Naive B cell (primary cell): ENCODE measurements around the gene TMA7. TPM values are rescaled to one million over a fixed set of nuclear protein-coding genes. Genes with fewer than 3 reads are reported as not detected.
A peak's percentile ranks its signal among the peaks of the same experiment; 100 is the strongest.
"Not testable (repeated sequence)": the region's sequence is repeated elsewhere in the genome, so short reads cannot be mapped to it uniquely, and the experiment has no call there.

Experiments
- ATAC-seq, 2 donors: fragments of 150-1000 bp; cut with Tn5 transposase; 2 replicates each; pipeline ENCODE4 v1.10.0; 2021; ENCODE audit warnings: low read depth in 2 of 2, mild to moderate bottlenecking in 2 of 2, moderate library complexity in 2 of 2
- DNase-seq: peaks from one replicate; pipeline ENCODE4 v3.0.0; 2022
- H3K27ac Mint-ChIP-seq, 6 donors: one replicate each; pipeline ENCODE4 v1.8.0; 2020 to 2022; ENCODE audit warnings: mild to moderate bottlenecking in 6 of 6, mixed read lengths in 6 of 6, moderate library complexity in 5 of 6, inconsistent platforms in 2 of 6
- H3K27me3 Mint-ChIP-seq, 3 donors: one replicate each; pipeline ENCODE4 v1.8.0; 2021 to 2022; ENCODE audit warnings: mixed read lengths in 3 of 3, mild to moderate bottlenecking in 1 of 3
- H3K36me3 Mint-ChIP-seq, 2 donors: one replicate each; pipeline ENCODE4 v1.8.0; 2020 to 2022; ENCODE audit warnings: mixed read lengths in 2 of 2, inconsistent platforms in 1 of 2, mild to moderate bottlenecking in 1 of 2
- H3K4me1 Mint-ChIP-seq, 3 donors: one replicate each; pipeline ENCODE4 v1.8.0; 2020 to 2022; ENCODE audit warnings: mixed read lengths in 3 of 3, inconsistent platforms in 1 of 3, mild to moderate bottlenecking in 1 of 3, moderate library complexity in 1 of 3
- H3K4me3 Mint-ChIP-seq, 8 donors: one replicate each; pipeline ENCODE4 v1.8.0; 2020 to 2022; ENCODE audit warnings: mild to moderate bottlenecking in 8 of 8, mixed read lengths in 8 of 8, moderate library complexity in 8 of 8, inconsistent platforms in 2 of 8
- H3K9me3 Mint-ChIP-seq, 7 donors: one replicate each; pipeline ENCODE4 v1.8.0; 2020 to 2022; ENCODE audit warnings: mixed read lengths in 7 of 7, mild to moderate bottlenecking in 5 of 7, inconsistent platforms in 2 of 7, moderate library complexity in 1 of 7
- polyA plus RNA-seq, 6 donors: library from polyadenylated mRNA; unstranded; fragments of 300-500 nt; fragmentation: Illumina TruSeq; gene quantifications; one replicate each; pipeline ENCODE4 v1.2.3, GENCODE V29; 2021; ENCODE audit warnings: low read depth in 6 of 6

Gene TMA7
- 100 to 1,000 TPM; 433 to 593 (median 531) TPM for polyA plus RNA-seq

DNA sequence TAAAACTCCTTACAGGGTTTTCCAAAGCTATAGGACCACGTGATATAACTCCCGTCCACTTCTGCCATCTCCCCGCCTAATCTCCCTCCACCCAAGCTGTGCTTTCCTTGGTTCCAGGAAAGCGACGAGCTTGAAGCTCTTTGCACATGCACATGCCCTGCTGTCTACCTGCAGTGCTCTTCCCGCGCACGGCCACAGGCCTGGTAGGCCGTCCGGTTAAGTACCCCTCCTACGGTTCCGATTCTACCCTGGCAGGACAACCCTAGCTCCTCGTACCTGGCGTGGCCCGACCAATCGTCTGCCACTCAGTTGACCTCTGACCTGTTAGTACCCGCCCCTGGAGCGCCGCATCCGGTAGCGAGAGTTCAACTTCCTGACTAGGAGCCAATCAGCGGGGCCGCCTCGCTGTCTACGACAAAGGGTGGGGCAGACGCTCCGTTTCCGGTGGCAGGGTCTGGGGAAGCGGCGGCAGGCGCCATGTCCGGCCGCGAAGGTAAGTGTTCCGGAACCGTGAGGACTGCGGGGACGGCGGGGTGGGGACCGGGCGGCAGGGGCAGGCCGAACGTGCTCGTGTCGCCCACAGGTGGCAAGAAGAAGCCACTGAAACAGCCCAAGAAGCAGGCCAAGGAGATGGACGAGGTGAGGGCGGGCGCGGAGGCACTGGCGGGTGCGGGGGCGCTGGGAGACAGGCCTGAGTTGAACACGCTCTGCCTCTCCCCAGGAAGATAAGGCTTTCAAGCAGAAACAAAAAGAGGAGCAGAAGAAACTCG is at the start of gene TMA7, which contains the start of gene CCDC51:
TMA7 (plus strand) TSS at position 438 of the 770 bp plus-strand sequence; CDS start at position 478, 40 bp downstream.
CCDC51 (minus strand) TSS at position 300 of the 770 bp plus-strand sequence. CDS start 4,991 bp downstream, outside the sequence.
- Mint-ChIP-seq H3K9me3 (no peaks in the 10 kb centered on the region), H3K27ac (peak within 1 kb of the TSS in 5 of 6 donors; percentile 91 to 100 (median 99)), H3K36me3 (no peaks in the 10 kb centered on the region), H3K27me3 (no peaks in the 10 kb centered on the region), H3K4me3 (peak within 1 kb of the TSS; percentile 89 to 100 (median 96)), H3K4me1 (peaks cover 30 to 47% (median 41%) of the 10 kb centered on the region in 3 donors)
- DNase-seq, result peak; percentile 99
- ATAC-seq, result peak; percentile 92

DNA sequence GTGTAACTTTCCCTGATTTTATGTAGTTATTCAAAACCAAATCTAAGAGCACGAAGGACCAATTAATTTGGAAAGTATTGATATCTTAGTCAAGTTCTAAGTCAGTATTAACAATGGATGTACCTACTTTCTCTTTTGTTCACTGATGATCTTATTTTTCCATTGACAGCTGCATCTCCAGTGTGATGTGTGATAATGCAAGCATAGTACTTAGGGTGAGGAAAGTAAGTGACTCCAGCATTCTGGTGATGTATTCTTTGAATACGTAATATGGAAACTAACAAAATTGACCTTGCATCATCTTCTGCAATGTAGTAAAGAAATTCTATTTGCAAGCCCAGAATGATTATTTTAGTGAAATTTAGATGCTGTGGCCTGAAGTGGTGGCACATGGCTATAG is 45.7 kb upstream of the TMA7 start:
- Mint-ChIP-seq H3K27ac (no peak overlapping the region), H3K4me1 (no peaks in the 10 kb centered on the region), H3K36me3 (no peaks in the 10 kb centered on the region), H3K27me3 (peaks cover 18 to 31% (median 26%) of the 10 kb centered on the region in 3 donors), H3K9me3 (no peaks in the 10 kb centered on the region), H3K4me3 (no peak overlapping the region)
- ATAC-seq (no peak), DNase-seq (no peak)

DNA sequence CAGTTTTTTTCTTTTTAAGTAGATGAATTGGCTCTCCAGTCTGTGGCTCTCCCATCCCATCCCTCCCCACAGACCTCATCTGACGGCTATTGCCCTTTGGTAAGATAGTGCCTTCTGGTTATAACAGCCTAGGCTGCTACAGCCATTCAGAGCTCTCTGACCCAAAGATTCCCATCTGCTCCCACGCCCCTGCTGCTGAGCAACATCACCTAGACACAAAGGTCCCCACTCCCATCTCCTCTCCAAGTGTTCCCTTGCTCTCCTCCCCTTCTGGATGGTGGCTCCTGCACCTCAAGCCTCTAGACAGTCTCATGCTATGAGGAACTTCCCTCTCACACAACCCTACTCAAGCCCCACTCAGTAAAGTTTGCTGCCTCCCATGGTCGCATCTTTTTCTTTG is 44.3 kb upstream of the TMA7 start:
- Mint-ChIP-seq H3K9me3 (no peaks in the 10 kb centered on the region), H3K27ac (no peak overlapping the region), H3K4me1 (no peaks in the 10 kb centered on the region), H3K4me3 (no peak overlapping the region), H3K36me3 (no peaks in the 10 kb centered on the region), H3K27me3 (peaks cover 18 to 34% (median 26%) of the 10 kb centered on the region in 3 donors)
- DNase-seq (no peak), ATAC-seq (no peak)

DNA sequence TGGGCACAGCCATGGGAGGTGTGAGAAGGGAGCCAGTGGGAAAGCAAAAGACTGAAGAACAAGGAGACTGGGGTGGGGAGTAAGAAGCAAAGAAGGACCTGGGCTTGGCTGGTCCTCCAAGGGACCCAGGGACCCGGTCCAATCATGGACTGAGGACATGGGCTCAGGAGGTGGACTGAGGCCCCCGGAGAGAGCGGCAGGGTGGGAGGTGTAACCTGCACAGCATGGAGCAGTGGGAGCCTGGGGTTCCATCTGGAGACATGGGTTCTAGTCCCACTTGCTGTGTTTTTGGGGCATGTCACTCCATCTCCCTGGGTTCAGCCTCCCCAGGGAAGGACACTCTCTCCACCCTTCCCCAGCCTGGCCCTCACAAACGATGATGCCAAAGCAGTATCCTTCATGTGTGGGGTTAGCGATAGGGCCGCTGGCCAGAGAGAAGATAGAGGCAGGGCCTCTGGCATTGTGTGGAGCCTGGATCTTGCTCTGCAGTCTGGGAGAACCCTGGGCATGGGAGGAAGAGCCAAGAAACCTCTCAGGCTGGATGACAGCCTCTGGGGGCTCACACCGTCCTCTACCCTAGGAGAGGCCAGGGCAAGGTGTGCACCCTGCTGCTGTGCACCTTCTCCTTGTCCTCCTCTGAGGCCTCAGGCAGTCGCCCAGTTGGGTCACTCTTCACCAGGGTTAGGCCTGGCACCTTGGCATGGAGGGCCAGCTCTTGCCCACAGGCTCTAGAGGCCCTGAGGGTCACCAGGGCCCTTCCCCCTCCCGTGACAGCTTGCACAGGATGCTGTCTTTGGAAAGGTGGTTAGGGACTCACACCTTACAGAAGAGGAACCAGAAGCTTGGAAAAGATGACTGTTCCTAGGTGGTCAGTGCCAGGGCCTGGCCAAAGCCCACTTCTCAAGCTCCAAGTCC is 42.0 kb upstream of the TMA7 start:
- Mint-ChIP-seq H3K36me3 (no peaks in the 10 kb centered on the region), H3K27me3 (peaks cover 7 to 30% (median 19%) of the 10 kb centered on the region in 3 donors), H3K9me3 (no peaks in the 10 kb centered on the region), H3K4me3 (no peak overlapping the region), H3K4me1 (no peaks in the 10 kb centered on the region), H3K27ac (no peak overlapping the region)
- DNase-seq (no peak), ATAC-seq (no peak)

DNA sequence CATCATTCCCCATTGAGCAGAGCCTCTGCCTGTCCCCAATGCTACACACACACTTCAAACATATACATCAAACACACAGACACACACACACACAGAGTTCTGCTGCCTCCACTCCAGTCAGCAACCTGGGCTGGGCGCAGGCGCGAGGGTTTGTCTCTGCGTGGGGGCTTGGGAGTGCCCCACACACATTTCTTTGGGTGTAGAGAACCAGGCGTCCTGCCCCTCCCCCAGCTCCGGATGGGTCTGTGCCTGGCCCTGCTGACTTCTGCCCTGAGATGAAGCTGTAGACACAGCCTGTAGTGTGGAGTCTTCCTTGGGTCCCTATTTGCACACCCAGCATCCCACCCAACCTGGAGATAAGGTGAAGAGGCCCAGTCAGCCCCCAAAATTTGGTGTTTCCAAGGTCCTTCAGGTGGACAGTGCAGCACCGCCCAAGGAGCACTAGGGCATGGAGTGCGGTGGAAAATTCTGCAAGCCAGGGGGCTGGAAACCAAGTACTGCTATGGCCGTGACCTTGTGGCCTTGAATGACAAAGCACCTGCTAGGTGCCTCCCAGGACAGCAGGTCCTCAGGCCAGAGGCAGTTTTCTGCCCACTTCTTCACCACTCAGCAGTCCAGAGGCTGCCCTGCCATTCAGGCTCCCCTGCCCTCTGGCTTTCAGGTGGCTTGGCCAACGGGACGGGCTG is 41.2 kb upstream of the TMA7 start:
- DNase-seq (no peak), ATAC-seq (no peak)
- peaks cover 7 to 26% (median 13%) of the 10 kb centered on the region in 3 donors for H3K27me3 Mint-ChIP-seq
- no peak overlapping the region for H3K27ac Mint-ChIP-seq
- no peaks in the 10 kb centered on the region for H3K36me3 Mint-ChIP-seq
- no peak overlapping the region for H3K4me3 Mint-ChIP-seq
- H3K4me1 Mint-ChIP-seq, result no peaks in the 10 kb centered on the region
- no peaks in the 10 kb centered on the region for H3K9me3 Mint-ChIP-seq

DNA sequence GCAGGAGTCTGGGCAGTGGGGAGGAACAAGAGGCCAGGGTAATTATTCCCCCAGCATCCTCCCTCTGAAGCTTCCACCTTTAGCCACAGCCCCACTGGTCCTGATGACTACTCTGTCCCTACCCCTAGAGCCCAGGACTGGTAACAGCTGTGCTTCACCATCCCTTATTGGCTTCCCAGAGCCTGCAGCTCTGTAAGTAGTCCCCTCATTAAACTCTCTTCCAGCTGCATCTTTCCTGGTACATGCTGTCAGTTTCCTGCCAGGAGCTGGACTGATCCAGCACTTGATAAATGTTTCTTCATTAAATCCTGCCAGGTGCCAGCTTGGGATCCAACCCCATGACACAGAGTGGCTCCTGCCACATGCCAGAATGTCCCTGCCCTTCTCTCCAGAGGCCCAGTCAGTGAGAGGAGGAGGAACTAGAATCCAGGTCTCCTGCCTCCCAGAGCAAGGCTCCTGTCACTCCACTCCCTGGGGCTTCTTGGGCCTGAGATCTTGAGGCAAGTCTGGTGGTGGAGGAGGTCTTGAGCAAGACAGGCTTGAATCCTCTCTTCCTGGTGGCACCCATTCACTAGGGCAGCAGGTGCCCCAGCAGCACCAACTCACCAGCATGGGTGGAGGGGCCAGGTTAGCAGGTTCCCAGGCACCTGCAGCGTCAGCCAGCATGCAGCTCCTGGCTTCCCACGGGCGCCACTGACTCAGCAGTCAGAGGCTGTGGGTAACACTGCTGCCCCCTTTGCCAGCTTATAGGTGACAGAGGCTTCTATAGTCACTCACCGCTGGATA is 40.5 kb upstream of the TMA7 start:
- H3K9me3 Mint-ChIP-seq, result no peaks in the 10 kb centered on the region
- no peak for DNase-seq
- peak overlapping the region in 1 of 8 donors; percentile 47 for H3K4me3 Mint-ChIP-seq
- peaks cover 7 to 26% (median 11%) of the 10 kb centered on the region in 3 donors for H3K27me3 Mint-ChIP-seq
- ATAC-seq, result no peak
- H3K27ac Mint-ChIP-seq, result peak overlapping the region in 1 of 6 donors; percentile 57
- no peaks in the 10 kb centered on the region for H3K36me3 Mint-ChIP-seq
- no peaks in the 10 kb centered on the region for H3K4me1 Mint-ChIP-seq

DNA sequence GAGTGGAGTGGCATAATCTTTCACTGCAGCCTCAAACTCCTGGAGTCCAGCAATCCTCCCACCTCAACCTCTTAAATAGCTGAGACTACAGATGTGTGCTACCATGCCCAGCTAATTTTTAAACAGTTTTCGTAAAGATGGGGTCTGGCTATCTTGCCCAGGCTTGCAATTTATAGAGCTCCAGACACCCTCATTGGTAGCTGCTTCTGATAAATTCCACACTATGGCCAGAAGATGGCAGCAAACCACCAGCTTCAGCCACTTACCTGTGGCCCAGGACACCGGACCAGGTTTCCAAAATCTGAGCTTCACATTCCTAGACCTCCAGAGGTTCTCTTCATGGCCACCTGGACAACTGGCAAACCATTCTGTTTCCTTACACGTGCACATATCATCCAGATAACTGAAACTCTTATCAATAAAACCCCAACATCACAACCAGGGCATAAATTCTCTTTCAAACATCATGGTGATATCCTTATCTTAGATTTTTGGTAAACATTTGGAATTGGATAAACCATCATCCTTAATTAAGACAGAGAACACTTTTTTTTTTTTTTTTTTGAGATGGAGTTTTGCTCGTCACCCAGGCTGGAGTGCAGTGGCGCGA is 39.1 kb upstream of the TMA7 start:
- no peaks in the 10 kb centered on the region for H3K9me3 Mint-ChIP-seq
- no peaks in the 10 kb centered on the region for H3K4me1 Mint-ChIP-seq
- H3K27ac Mint-ChIP-seq, result no peak overlapping the region
- ATAC-seq, result peak; percentile 80 to 91
- peak; percentile 66 for DNase-seq
- H3K36me3 Mint-ChIP-seq, result no peaks in the 10 kb centered on the region
- peaks cover 0 to 21% (median 3%) of the 10 kb centered on the region in 3 donors for H3K27me3 Mint-ChIP-seq
- H3K4me3 Mint-ChIP-seq, result no peak overlapping the region

DNA sequence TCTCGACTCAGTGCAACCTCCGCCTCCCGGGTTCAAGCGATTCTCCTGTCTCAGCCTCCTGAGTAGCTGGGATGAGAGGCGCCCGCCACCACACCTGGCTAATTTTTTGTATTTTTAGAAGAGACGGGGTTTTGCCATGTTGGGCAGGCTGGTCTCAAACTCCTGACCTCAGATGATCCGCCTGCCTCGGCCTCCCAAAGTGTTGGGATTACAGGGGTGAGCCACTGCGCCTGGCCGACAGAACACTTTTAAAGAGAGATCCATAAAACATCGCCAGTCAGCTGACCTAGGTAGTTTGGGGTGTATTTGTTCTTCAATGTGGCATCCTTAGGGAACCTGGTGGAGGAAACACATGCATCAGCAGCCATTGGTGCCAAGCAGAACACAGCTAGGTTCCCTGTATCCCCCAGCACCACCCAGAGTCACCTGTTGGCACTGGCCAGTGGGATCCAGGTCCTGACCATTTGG is 38.6 kb upstream of the TMA7 start:
- H3K4me3 Mint-ChIP-seq, H3K27ac Mint-ChIP-seq, DNase-seq, H3K36me3 Mint-ChIP-seq, H3K9me3 Mint-ChIP-seq, H3K4me1 Mint-ChIP-seq, ATAC-seq: not testable (repeated sequence)
- H3K27me3 Mint-ChIP-seq, result peaks cover 0 to 19% (median 0%) of the 10 kb centered on the region in 3 donors

DNA sequence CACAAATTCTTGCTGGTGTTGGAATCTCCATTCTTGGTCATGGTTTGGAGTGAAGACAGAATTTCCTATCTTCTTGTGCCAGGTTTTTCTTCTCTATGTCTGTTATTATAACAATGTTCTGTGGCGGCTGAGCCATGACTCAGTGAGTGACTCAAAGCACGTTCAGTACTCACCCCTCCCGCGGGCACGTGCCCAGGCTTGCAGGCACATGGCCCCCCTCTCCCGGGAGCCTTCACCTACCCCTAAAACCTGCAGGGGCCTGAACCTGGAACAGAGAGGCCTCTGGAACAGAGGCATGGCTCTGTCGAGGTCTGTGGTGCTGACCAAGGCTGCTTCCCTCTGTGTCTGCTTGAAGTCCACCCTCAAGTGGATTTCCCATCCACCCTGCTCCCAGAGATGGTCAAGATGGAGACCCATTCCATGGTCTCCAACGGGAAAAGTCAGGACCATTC is 37.8 kb upstream of the TMA7 start:
- H3K27ac Mint-ChIP-seq, result no peak overlapping the region
- no peaks in the 10 kb centered on the region for H3K4me1 Mint-ChIP-seq
- no peak for ATAC-seq
- H3K4me3 Mint-ChIP-seq, result peak overlapping the region in 1 of 8 donors; percentile 1
- no peaks in the 10 kb centered on the region for H3K9me3 Mint-ChIP-seq
- no peak for DNase-seq
- H3K36me3 Mint-ChIP-seq, result no peaks in the 10 kb centered on the region
- H3K27me3 Mint-ChIP-seq, result peaks cover 0 to 15% (median 0%) of the 10 kb centered on the region in 3 donors

DNA sequence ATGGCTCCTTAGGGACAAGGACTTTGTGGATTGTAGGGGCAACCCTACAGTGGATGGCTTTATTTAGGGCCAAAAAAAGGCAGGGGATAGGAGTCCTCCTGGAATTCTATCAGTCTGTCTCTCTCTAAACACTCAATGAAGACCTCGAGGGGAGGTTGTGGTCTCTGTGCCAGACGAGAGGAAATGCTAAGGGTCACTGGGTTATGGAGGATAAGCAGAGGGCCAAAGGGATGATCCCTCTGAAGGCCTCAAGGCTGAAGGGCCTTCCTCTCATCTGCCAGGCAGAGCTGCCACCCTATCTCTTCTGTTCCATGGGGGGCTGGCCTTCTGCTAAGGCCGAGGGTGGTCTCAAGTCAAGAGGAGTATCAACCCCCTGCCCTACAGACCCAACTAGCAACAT is 37.1 kb upstream of the TMA7 start:
- Mint-ChIP-seq H3K36me3 (no peaks in the 10 kb centered on the region), H3K4me3 (no peak overlapping the region), H3K9me3 (no peaks in the 10 kb centered on the region), H3K27ac (peak overlapping the region in 2 of 6 donors; percentile 57 to 88), H3K4me1 (no peaks in the 10 kb centered on the region), H3K27me3 (peaks cover 0 to 15% (median 0%) of the 10 kb centered on the region in 3 donors)
- DNase-seq, result no peak
- ATAC-seq, result no peak

DNA sequence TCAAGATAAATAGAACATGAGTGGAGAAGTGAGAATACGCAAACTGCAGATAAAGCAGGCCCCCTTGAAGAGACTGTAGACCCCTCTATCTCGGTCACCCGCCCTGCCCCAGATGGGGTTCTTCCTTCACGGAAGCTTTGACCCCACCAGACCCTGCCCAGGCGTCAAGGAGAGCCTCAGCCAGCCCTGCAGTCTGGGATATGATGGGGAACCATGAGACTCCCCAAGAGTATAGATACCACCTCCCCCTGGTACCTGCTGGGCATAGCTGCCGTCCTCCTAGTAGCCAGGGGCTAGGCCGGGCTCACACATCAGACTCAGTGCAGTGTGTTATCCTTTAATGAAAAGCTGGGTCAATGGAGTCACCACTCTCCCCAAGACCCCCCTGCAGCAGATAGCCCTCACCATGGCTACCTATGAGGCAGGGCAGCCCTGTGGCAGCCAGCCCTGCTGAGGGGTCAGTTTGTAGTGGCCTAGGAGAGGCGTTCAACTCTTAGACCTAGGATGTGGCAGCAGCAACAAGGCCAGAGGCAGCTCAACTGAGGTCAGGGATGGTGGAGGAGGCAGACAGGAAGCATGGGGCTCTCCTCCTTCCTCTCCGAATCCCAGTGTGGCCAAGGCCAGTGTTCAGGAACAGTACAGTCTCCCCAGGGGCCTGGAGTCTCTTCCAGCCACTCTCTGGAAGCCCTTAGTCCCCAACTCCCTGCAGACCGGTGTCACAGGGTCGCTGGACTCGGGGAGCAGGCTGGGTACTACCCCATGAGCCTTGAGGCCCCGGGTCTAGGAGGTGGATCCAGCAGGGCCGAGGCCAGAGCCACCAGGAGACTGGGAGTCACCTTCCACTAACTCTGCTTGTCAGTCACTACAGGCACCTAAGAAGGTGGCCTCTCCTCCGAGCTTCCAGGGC is 36.3 kb upstream of the TMA7 start:
- H3K9me3 Mint-ChIP-seq, result no peaks in the 10 kb centered on the region

More for the DNA sequence above, 36.3 kb upstream of the TMA7 start:
- H3K4me1 Mint-ChIP-seq, result no peaks in the 10 kb centered on the region
- DNase-seq, result no peak
- no peak for ATAC-seq
- no peak overlapping the region for H3K4me3 Mint-ChIP-seq
- H3K27ac Mint-ChIP-seq, result peak overlapping the region in 2 of 6 donors; percentile 49 to 57
- peaks cover 0 to 12% (median 0%) of the 10 kb centered on the region in 3 donors for H3K27me3 Mint-ChIP-seq
- no peaks in the 10 kb centered on the region for H3K36me3 Mint-ChIP-seq
